NOMO-1 treated with dmso at 0.1 percent for 144 hours (cell line): ENCODE results near the gene ERP44.
"Not testable (repeated sequence)": the region's sequence is repeated elsewhere in the genome, so short reads cannot be mapped to it uniquely, and the experiment has no call there.

Experiments
- DNase-seq: peaks from one replicate; lab custom pipeline; 2025; ENCODE audit not compliant: unreplicated experiment; lab: John Stamatoyannopoulos, UW

The ERP44 gene

GRCh38 chr9:100019541-100019940, 79.3 kb downstream of the ERP44 start:
- DNase-seq, result no peak

GRCh38 chr9:100014846-100015245, 84.0 kb downstream of the ERP44 start:
- no peak for DNase-seq

- DNase-seq, result no peak
Observed at GRCh38 chr9:100013573-100013972, 85.2 kb downstream of the ERP44 start.

GRCh38 chr9:100012279-100012678, 86.5 kb downstream of the ERP44 start:
- no peak for DNase-seq

GRCh38 chr9:100011062-100011681, 87.6 kb downstream of the ERP44 start:
- DNase-seq, result peak; percentile 17

GRCh38 chr9:99999797-100000196, 99.0 kb downstream of the ERP44 start:
- no peak for DNase-seq

GRCh38 chr9:99998866-99999265, 99.9 kb downstream of the ERP44 start:
- no peak for DNase-seq

- no peak for DNase-seq
Observed at GRCh38 chr9:99998266-99998665, 100.5 kb downstream of the ERP44 start.

- not testable (repeated sequence) for DNase-seq
Observed at GRCh38 chr9:99990508-99990907, 108.3 kb downstream of the ERP44 start.

- DNase-seq, result no peak
Observed at GRCh38 chr9:99986642-99987041, 112.2 kb downstream of the ERP44 start.

- no peak for DNase-seq
Observed at GRCh38 chr9:99980598-99980997, 118.2 kb downstream of the ERP44 start.

- DNase-seq, result no peak
Observed at GRCh38 chr9:99978221-99978620, 120.6 kb downstream of the ERP44 start.

GRCh38 chr9:99977033-99977792, 121.6 kb downstream of the ERP44 start:
- no peak for DNase-seq

- no peak for DNase-seq
Observed at GRCh38 chr9:99973455-99973854, 125.3 kb downstream of the ERP44 start.

- no peak for DNase-seq
Observed at GRCh38 chr9:99971410-99971809, 127.4 kb downstream of the ERP44 start.

GRCh38 chr9:99970481-99970880, 128.3 kb downstream of the ERP44 start:
- no peak for DNase-seq

GRCh38 chr9:99967457-99967856, 131.3 kb downstream of the ERP44 start:
- DNase-seq, result no peak

- no peak for DNase-seq
Observed at GRCh38 chr9:99966716-99967115, 132.1 kb downstream of the ERP44 start.

- DNase-seq, result no peak
Observed at GRCh38 chr9:99966001-99966400, 132.8 kb downstream of the ERP44 start.

- no peak for DNase-seq
Observed at GRCh38 chr9:99964336-99964735, 134.5 kb downstream of the ERP44 start.

GRCh38 chr9:99962680-99963261, 136.0 kb downstream of the ERP44 start:
- no peak for DNase-seq

- DNase-seq, result no peak
Observed at GRCh38 chr9:99955606-99956005, 143.2 kb downstream of the ERP44 start.
